GM21786 (cell line): Measurements from ENCODE around the gene LRRC19.
A peak's percentile ranks its signal among the peaks of the same experiment; 100 is the strongest.

Experiments used
- ATAC-seq: cut with Tn5 transposase; IDR thresholded peaks from one replicate; pipeline ENCODE4 v1.9.1; 2021; ENCODE audit not compliant: unreplicated experiment

LRRC19 gene

DNA sequence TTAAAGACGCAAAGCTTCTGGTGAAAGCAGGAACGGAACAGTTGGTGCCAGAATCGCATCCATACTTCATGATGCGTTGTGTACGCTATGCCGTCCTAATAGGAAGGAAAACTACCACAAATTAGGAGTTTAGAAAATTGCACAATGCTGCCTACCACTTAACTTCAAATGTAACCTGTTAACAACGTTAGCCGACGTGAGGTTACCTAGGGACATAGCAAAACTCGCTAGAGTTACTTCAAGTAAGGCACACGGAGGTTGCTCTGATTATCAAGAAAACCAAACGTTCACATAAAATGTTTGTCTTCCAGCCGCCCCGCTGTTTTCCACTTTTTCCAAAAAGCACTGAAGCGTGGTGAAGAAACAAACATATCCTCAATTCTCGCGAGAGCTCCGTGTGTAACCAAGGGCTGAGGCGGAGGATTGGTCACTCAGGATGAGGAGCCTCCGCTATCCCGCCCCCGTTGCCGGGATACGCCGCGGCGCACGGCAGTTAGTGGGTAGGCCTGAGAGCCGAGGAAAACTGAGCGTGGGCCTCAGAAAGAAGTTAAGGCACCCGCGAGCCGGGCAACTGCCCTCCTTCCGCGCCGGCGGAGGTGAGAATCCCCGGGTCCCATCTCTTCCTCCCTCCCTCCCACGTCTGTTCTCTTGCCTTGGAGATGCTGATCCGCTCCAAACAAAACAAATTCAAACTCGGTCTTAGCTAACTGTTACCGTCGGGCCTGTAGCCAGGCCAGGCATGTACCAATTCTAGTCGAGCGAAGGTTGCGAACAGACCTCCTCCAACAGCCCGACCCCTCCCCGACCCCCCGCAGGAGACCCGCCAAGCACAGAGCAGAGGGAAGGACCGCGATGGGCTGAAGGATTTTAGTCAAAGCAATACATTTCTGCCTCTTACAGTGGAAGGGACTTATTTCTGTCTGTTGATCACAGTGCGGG lies 49.3 kb downstream of the LRRC19 start, which contains the start of gene IFT74:
Gene IFT74 (plus strand): TSS at position 492 of the 939 bp plus-strand sequence. CDS start 5,556 bp downstream, outside the sequence.
- ATAC-seq, result peak; percentile 94

DNA sequence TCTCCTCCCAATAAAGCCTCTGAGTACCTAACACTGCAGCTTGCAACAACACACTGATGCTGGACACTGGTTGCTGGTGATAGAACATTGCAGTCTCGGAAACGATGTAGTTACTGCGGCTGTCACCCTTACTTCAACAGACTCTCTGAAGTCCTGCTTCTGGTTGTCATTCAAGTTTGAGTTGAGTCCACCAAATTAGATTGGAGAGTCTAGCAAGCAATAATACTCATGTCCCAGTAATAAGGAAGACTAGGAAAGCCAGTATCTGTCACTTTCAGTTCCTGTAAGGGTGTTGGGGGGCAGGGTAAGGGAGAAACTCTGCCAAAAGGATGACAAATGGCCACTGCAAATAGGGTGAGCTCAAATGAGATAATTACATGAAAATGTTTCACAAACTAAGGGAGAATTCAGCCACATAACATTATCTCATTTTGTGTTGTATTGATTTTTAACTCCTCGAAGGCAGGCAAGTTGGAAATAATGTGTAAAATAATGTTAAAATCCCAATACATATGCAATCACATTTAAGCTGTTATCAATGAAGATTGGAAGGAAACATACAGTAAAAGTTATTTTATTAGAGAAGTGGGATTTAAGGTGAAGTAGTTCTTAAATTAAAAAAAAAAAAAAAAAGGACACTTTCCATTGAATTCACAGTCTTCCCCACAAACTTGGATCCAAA lies 50.1 kb downstream of the LRRC19 start:
- peak; percentile 35 for ATAC-seq

DNA sequence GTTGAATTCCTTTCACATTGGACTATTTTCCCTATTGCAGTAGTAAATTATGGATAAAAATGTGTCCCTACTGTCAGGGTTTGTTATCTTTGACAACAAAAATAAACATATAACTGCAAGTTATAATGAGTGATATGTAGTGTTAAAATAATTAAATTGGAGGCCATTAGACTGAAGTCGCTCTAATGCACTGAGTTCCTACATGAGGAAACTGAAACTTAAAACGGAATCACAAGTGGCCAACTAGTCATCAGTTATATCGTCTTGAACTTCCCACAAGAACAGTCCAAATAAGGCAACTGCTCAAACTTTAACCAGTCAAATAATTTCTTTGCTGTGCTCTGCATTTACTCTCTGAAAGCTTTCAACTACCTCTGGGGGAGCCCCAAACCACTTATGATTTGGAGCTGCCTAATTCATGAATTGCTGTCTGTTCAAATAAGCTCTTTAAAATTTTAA lies 51.4 kb downstream of the LRRC19 start:
- peak; percentile 37 for ATAC-seq

DNA sequence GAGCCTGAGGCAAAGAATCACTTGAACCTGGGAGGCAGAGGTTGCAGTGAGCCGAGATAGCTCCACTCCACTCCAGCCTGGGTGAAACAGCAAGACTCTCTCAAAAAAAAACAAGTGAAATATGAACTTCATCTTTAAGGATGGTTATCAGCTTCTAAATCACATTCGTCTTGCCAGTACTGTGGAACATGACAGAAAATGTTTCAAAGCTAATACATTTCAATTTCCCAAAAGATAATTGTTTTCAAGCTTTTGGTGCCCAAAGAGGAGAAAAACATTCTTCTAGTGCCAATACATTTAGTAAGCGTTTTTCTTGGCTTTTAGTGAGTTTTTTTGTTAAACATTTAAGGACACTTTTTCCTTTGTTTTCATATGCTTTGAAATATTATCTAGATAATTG lies 53.7 kb downstream of the LRRC19 start:
- ATAC-seq, result no peak

DNA sequence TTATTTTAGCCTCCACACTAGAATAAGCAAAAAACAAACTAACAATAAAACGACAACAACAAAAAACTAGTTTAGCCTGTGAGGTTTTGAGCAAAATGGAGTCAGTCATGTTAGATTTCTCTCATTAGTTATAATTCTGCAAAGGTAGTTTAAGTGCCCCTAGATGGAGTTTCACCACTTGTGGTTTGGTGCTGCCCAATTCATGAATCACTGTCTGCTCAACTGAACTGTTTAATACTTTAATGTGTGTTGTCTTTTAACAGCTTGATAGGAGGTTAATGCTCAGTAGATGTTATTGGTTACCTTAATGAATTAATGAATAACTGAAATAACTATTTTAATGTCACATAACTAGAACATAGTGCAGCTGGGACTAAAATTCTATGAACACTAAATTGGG lies 55.0 kb downstream of the LRRC19 start:
- ATAC-seq, result no peak

DNA sequence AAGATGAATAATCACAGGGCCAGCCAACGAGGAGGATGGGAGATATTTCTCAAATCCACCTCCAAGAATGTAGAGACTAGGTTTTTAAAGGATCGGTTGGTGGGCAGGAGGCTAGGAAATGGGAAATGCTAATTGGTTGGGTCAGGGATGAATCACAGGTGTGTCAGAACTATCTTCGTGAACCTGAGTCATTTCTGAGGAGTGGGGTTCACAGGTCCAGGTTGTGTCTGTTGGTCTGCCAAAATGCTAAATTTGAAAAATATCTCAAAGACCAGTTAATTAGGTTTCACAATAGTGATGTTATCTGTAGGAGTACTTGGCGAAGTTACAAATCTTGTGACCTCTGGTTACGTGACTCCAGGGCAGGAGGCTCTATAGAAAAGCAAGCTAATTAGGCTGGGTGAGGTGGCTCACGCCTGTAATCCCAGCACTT lies 55.8 kb downstream of the LRRC19 start:
- no peak for ATAC-seq

DNA sequence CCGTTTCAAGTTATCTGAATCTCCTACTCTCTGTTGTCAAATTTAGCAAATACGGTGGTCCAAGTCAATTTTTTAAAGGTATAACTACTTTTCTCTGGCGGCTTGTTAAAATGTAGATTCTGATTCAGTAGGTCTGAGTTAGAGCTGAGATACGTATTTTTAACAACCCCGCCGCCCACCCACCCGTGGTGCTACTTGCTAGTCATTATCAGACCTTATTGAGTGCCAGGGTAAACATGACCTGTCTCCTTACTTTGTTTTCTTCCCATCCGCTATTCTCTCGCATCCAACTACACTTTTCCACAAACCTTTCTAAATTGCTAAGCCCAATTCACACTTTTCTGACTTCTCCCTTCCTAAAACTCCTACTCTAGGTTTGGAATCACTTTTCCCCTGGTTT lies 57.7 kb downstream of the LRRC19 start:
- no peak for ATAC-seq

DNA sequence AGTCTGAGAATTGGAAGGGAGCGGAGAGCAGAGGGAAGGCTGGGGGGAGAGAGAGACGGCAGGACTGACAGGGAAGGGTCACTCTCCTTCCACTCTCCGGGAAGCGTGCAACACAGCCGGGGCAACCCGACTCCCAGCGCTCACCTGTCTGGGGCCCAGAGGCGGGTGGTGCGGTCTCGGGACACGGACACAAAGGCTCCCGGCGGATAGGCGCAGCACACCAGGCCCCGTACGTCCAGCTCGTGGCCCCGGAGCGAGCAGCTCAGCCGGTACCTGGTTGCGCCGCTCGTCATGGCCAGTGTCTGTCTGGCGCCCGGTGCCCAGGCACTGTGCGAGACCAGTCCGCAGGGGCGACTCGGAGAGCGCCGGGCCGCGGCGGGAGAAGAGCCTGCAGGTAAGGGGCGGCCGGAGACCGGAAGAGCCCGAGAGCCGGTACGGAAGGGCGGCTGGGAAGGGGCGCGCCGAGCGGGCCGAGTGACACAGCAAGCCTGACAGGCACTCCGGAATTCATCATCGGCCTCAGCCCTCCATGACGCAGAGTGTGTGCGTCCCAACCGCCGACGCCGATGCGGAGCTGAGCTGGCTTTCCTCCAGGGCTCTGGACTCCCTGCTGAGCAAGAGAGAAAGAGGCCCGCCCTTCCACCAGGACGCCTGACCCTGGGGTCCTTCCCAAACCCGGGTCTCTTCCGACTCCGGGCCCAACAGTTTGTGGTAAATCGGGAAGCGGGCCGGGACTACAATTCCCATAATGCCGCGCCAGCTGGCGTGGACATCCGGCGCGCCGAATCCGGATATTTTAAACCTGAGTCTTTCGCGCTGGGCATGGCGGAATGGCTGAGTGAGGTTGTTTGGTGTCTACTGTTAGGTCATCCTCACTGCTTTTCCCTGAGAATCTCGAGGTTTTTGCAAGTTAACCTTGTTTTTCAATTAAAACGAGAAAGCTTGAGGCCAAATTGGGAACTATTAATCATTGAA lies 58.4 kb downstream of the LRRC19 start, which contains the start of gene PLAA:
Gene PLAA (minus strand): TSS at position 490 of the 975 bp plus-strand sequence. CDS start 197 bp downstream, at position 293.
- peak; percentile 99 for ATAC-seq

DNA sequence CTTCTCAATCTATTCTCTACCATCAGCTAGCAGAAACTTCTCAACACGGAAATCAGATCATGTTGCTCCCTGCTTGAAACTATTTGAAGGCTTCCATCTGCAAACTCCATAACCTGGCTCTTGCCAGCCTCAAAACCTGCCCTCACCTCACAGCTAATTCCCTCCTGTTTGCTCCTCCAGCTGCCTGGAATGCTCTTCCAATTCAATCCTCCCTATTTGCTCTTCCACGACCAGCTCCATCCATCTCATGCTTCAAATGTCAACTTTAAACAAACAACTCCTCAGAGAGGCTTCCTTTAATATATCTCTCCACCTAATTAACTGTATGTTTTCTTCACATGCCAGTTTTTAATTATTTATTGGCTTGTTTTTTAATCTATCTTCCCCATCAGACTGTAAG lies 59.9 kb downstream of the LRRC19 start:
- no peak for ATAC-seq
